AG09309 (cell line): ENCODE results near the gene TMC1.

ENCODE experiments used
- DNase-seq: peaks from one replicate; pipeline ENCODE4 v3.0.0-alpha.2; 2010; ENCODE audit warnings: low read depth
- H3K4me3 ChIP-seq: 2 replicates; pipeline ENCODE4 v1.5.1; 2011; ENCODE audit warnings: mild to moderate bottlenecking, low read depth, low read length, moderate library complexity; ENCODE audit not compliant: control insufficient read depth
- CTCF ChIP-seq: IDR thresholded peaks from 2 replicates; pipeline ENCODE4 v1.5.1; 2011; ENCODE audit warnings: mild to moderate bottlenecking, low read depth, low read length, inconsistent platforms; ENCODE audit not compliant: insufficient read depth, control insufficient read depth; ENCODE audit errors: missing control alignments

The TMC1 gene

GRCh38 chr9:72590824-72591223, 69.4 kb downstream of the TMC1 start:
- no peak for TF ChIP-seq CTCF
- H3K4me3 ChIP-seq = no peak overlapping the region
- DNase-seq = no peak

- DNase-seq = no peak
- peak; percentile 60 for TF ChIP-seq CTCF
Observed at GRCh38 chr9:72592502-72593403, 71.3 kb downstream of the TMC1 start.

GRCh38 chr9:72596451-72597180, 75.2 kb downstream of the TMC1 start:
- peak; percentile 75 for DNase-seq
- TF ChIP-seq CTCF = no peak
- H3K4me3 ChIP-seq = no peak overlapping the region

More at GRCh38 chr9:72592502-72593403, 71.3 kb downstream of the TMC1 start:
- H3K4me3 ChIP-seq = no peak overlapping the region

GRCh38 chr9:72597181-72597517, 75.7 kb downstream of the TMC1 start:
- TF ChIP-seq CTCF = peak; percentile 6
- no peak overlapping the region for H3K4me3 ChIP-seq
- no peak for DNase-seq

GRCh38 chr9:72597601-72598000, 76.2 kb downstream of the TMC1 start:
- no peak for TF ChIP-seq CTCF
- no peak overlapping the region for H3K4me3 ChIP-seq
- no peak for DNase-seq

- DNase-seq = no peak
- TF ChIP-seq CTCF = no peak
- H3K4me3 ChIP-seq = no peak overlapping the region
Observed at GRCh38 chr9:72598639-72599038, 77.2 kb downstream of the TMC1 start.
